AG09309 (cell line): ENCODE measurements around the gene KRTAP9-1.

Experiments used
- DNase-seq: peaks from one replicate; pipeline ENCODE4 v3.0.0-alpha.2; 2010; ENCODE audit warnings: low read depth
- H3K4me3 ChIP-seq: 2 replicates; pipeline ENCODE4 v1.5.1; 2011; ENCODE audit warnings: mild to moderate bottlenecking, low read depth, low read length, moderate library complexity; ENCODE audit not compliant: control insufficient read depth
- TF ChIP-seq, protein P1 (sequence below): IDR thresholded peaks from 2 replicates; pipeline ENCODE4 v1.5.1; 2011; ENCODE audit warnings: mild to moderate bottlenecking, low read depth, low read length, inconsistent platforms; ENCODE audit not compliant: insufficient read depth, control insufficient read depth; ENCODE audit errors: missing control alignments

The KRTAP9-1 gene

DNA sequence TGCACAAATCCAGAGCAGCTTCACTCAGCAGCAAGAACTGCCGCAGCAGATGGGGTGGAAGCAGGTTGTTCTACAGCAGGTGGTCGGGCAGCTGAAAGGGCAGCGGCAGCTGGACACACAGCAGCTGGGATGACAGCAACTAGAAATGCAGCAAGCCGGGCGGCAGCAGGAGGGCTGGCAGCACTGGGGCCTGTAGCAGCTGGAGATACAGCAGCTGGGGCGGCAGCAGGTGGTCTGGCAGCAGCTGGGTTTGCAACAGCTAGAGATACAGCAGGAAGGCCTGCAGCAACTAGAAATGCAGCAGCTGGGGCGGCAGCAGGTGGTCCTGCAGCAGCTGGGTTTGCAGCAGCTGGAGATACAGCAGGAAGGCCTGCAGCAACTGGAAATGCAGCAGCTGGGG, 22.1 kb upstream of the KRTAP9-1 start:
- no peak for DNase-seq
- no peak overlapping the region for H3K4me3 ChIP-seq
- TF ChIP-seq, protein P1, sequence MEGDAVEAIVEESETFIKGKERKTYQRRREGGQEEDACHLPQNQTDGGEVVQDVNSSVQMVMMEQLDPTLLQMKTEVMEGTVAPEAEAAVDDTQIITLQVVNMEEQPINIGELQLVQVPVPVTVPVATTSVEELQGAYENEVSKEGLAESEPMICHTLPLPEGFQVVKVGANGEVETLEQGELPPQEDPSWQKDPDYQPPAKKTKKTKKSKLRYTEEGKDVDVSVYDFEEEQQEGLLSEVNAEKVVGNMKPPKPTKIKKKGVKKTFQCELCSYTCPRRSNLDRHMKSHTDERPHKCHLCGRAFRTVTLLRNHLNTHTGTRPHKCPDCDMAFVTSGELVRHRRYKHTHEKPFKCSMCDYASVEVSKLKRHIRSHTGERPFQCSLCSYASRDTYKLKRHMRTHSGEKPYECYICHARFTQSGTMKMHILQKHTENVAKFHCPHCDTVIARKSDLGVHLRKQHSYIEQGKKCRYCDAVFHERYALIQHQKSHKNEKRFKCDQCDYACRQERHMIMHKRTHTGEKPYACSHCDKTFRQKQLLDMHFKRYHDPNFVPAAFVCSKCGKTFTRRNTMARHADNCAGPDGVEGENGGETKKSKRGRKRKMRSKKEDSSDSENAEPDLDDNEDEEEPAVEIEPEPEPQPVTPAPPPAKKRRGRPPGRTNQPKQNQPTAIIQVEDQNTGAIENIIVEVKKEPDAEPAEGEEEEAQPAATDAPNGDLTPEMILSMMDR, result no peak

DNA sequence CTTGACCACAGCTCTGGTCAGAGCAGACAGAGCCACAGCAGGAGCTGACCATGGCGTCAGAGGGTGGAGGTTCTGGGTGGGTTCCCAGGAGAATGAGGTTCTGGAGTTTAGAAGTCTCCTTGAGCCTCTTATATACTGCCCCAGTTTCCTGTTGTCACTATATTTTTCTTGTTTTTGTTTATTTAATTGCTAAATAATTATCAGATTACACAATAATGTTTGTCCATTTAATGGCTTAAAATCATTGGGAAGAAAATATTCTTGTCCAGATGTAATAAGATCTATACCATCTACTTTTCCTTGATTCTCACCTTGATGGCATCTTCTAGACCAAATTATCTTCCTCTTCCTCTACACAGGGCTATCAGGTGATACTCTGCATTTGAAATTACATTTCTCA, 21.6 kb upstream of the KRTAP9-1 start, which contains the start of gene KRTAP4-3:
Gene KRTAP4-3 (minus strand): TSS at position 101 of the 400 bp plus-strand sequence. CDS start 49 bp downstream, at position 52.
- H3K4me3 ChIP-seq, result no peak within 1 kb of the TSS
- TF ChIP-seq, protein P1, result no peak
- DNase-seq, result no peak

DNA sequence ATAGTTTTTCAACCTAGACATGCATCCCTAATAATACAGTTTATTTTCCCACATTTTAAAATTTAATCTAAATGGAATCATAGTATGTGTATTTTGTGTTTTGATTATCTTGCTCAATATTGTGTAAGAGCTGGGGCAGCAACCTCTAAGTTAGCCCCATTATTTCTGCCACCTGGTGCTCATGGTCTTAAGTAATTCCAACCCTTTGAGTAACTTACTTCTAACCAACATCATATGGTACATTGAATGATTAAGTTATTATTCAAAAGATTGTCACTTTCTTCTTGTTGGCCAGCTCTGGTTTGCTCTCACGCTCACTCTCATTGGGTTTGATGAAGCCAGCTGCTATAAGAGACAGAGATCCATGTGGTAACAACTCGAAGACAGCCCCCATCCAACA, 17.8 kb upstream of the KRTAP9-1 start:
- TF ChIP-seq, protein P1, result no peak
- DNase-seq, result peak; percentile 67
- H3K4me3 ChIP-seq, result no peak overlapping the region

DNA sequence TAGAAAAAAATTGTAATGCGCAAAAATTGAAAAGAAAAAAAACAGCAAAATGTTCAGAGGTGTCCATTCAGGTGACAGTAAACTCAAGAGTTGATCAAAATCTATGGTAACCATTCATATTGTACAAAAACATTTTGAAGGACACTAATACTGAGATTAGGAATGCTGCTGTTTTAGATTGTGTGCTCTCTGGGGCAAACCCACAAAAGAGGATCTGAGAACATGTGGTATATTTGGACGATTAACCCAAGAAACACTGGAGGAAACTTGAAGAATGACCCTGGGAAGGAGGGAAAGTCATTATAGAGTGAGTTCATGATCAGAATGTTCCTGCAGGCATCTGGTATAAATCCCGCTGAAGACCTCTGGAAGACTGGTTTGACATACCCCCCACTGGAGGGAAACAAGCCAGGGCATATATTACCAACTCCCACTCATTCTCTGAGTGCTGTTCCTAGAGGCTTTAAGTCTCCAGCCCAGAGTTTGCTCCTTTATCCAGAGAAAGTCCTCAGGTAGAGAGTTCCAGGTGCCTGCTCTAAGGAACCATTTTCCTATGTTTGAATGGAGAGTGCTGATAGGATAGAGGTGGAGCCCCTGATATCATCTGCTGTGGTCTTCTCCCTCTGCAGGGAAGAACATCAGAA, 12.8 kb upstream of the KRTAP9-1 start:
- DNase-seq, result no peak
- TF ChIP-seq, protein P1, result no peak
- H3K4me3 ChIP-seq, result no peak overlapping the region

DNA sequence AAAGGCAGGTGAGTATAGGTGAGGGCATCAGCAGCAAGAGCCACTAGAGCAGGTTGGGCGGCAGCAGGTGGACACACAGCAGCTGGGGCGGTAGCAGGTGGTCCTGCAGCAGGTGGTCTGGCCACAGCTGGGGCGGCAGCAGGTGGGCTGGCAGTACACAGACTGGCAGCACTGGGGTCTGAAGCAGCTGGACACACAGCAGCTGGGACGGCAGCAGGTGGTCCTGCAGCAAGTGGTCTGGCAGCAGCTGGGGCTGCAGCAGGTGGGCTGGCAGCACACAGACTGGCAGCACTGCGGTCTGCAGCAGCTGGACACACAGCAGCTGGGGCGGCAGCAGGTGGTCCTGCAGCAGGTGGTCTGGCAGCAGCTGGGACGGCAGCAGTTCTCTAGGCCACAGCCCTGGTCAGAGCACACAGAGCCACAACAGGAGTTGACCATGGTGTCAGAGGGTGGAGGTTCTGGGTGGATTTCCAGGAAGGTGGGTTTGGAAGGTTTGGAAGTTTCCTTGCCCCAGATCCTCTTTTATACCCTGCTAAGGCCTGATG, 11.9 kb upstream of the KRTAP9-1 start, which contains the start of gene KRTAP4-2:
Gene KRTAP4-2 (minus strand): TSS at position 495 of the 545 bp plus-strand sequence. CDS start 57 bp downstream, at position 438.
- TF ChIP-seq, protein P1, result no peak
- no peak for DNase-seq

DNA sequence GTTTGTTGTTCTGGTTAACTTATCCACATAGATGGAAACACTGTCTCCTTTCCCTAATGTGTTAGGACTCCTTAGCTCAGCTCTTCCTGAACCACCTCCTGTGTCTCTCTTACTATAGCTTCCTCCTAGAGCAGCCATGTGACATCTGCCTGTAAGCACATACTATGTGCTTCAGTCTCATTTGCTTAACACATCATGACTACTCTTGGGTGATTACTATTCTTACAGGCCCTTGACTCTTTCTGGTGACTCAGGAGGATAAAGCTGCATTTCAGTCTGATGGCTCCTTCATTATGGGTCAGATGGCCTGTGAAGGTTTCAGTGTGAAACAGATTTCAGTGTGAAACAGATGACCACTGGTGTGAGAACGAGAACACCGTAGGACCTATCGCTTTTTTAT, 11.3 kb upstream of the KRTAP9-1 start:
- DNase-seq, result peak; percentile 23
- TF ChIP-seq, protein P1, result no peak
- H3K4me3 ChIP-seq, result no peak overlapping the region

More for the DNA sequence above, 11.9 kb upstream of the KRTAP9-1 start, which contains the start of gene KRTAP4-2:
- no peak within 1 kb of the TSS for H3K4me3 ChIP-seq
